Activated CD4-positive, CD25-positive, alpha-beta regulatory T cell (primary cell): ENCODE data around the gene PGC.
A peak's percentile ranks its signal among the peaks of the same experiment; 100 is the strongest.

Experiments
- DNase-seq, 4 experiments: peaks; one replicate each; lab custom pipeline; 2025; lab: John Stamatoyannopoulos, UW

Gene PGC

GRCh38 chr6:41714556-41715273 lies 32.5 kb downstream of the PGC start:
- DNase-seq, result no peak

GRCh38 chr6:41713650-41714291 lies 33.4 kb downstream of the PGC start:
- DNase-seq, result no peak

- no peak for DNase-seq
Measured at GRCh38 chr6:41713159-41713649, 34.0 kb downstream of the PGC start.

GRCh38 chr6:41712651-41713103 lies 34.5 kb downstream of the PGC start:
- no peak for DNase-seq

GRCh38 chr6:41711323-41712038 lies 35.7 kb downstream of the PGC start:
- DNase-seq, result no peak

- no peak for DNase-seq
Measured at GRCh38 chr6:41709375-41709774, 37.8 kb downstream of the PGC start.

GRCh38 chr6:41708856-41709255 lies 38.3 kb downstream of the PGC start:
- DNase-seq, result no peak

- DNase-seq, result no peak
Measured at GRCh38 chr6:41707565-41708200, 39.5 kb downstream of the PGC start.

GRCh38 chr6:41706876-41707564 lies 40.2 kb downstream of the PGC start:
- no peak for DNase-seq

GRCh38 chr6:41705996-41706835 lies 41.0 kb downstream of the PGC start:
- DNase-seq, result peak; percentile 37 to 64 (median 51)

GRCh38 chr6:41705311-41705995 lies 41.7 kb downstream of the PGC start:
- no peak for DNase-seq

- DNase-seq, result no peak
Measured at GRCh38 chr6:41704656-41705310, 42.4 kb downstream of the PGC start.

GRCh38 chr6:41704028-41704427 lies 43.2 kb downstream of the PGC start:
- no peak for DNase-seq

GRCh38 chr6:41702771-41703494 lies 44.3 kb downstream of the PGC start:
- DNase-seq, result no peak

GRCh38 chr6:41702089-41702745 lies 45.0 kb downstream of the PGC start:
- DNase-seq, result peak in 1 of 4 experiments; percentile 21

GRCh38 chr6:41700463-41701347 lies 46.5 kb downstream of the PGC start:
- no peak for DNase-seq

GRCh38 chr6:41699063-41699462 lies 48.1 kb downstream of the PGC start:
- no peak for DNase-seq
